Loucy (cell line): Measurements from ENCODE around the gene PAM.

ENCODE experiments used
- EZH2phosphoT487 ChIP-seq: fragments of 200-600 bp; IDR thresholded peaks from 2 replicates; pipeline ENCODE4 v1.6.1; 2018; ENCODE audit warnings: antibody characterized with exemption, mild to moderate bottlenecking, moderate library complexity, borderline replicate concordance
- TF ChIP-seq, protein P1 (sequence below): fragments of 200-600 bp; sonication (generic); conservative IDR thresholded peaks from 2 replicates; pipeline ENCODE4 v1.5.1; 2014; ENCODE audit warnings: mild to moderate bottlenecking, antibody characterized with exemption, low read length

DNA sequence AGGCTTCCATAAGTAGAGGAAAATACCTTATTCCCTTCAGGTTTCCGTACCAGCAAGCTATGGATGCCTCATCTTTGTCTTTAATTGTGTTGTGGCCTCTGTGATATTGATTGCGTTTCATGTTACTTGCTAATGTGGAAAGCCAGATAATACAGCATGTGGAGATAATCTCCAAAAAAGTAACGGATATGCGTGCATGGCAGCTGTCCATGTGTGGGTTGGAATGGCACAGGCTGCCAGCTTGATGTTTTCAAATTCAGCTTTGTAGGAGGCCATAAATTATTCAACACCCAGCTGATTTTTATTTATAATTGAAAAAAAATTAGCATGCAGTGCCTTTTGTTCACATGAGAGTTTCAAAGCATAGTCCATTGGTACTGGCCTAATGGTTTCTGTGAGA, 219.9 kb downstream of the PAM start:
- no peak for TF ChIP-seq EZH2phosphoT487
- TF ChIP-seq, protein P1, sequence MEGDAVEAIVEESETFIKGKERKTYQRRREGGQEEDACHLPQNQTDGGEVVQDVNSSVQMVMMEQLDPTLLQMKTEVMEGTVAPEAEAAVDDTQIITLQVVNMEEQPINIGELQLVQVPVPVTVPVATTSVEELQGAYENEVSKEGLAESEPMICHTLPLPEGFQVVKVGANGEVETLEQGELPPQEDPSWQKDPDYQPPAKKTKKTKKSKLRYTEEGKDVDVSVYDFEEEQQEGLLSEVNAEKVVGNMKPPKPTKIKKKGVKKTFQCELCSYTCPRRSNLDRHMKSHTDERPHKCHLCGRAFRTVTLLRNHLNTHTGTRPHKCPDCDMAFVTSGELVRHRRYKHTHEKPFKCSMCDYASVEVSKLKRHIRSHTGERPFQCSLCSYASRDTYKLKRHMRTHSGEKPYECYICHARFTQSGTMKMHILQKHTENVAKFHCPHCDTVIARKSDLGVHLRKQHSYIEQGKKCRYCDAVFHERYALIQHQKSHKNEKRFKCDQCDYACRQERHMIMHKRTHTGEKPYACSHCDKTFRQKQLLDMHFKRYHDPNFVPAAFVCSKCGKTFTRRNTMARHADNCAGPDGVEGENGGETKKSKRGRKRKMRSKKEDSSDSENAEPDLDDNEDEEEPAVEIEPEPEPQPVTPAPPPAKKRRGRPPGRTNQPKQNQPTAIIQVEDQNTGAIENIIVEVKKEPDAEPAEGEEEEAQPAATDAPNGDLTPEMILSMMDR, result no peak
